Testis (tissue), 3 donors: ENCODE measurements around the gene ITM2C. TPM values are rescaled to one million over a fixed set of nuclear protein-coding genes. Genes with fewer than 3 reads are reported as not detected.

Source experiments
- DNase-seq: peaks from one replicate; pipeline ENCODE4 v3.0.0-alpha.2; 2019
- H3K27ac ChIP-seq, 2 donors: fragments of 200-600 bp; sonication (generic); one replicate each; pipeline ENCODE4 v1.5.1; 2019
- H3K27me3 ChIP-seq: fragments of 200-600 bp; sonication (generic); one replicate; pipeline ENCODE4 v1.5.1; 2019
- H3K36me3 ChIP-seq: fragments of 200-600 bp; sonication (generic); one replicate; pipeline ENCODE4 v1.5.1; 2017; ENCODE audit warnings: low read depth; ENCODE audit errors: missing control alignments
- H3K4me1 ChIP-seq: fragments of 200-600 bp; sonication (generic); one replicate; pipeline ENCODE4 v1.5.1; 2019
- H3K4me3 ChIP-seq, 2 donors: fragments of 200-600 bp; sonication (generic); one replicate each; pipeline ENCODE4 v1.5.1; 2017 to 2019
- H3K9me3 ChIP-seq: fragments of 200-600 bp; sonication (generic); one replicate; pipeline ENCODE4 v1.5.1; 2017
- CTCF ChIP-seq, 3 experiments: fragments of 450-650 bp in 2 of 3; fragments of 200-600 bp in 1 of 3; sonication (generic) in 1 of 3; IDR thresholded peaks; one replicate each; pipeline ENCODE4 v1.5.1; 2016 to 2019; ENCODE audit warnings: antibody characterized with exemption in 3 of 3, mild to moderate bottlenecking in 2 of 3, moderate library complexity in 1 of 3
- POLR2A ChIP-seq: fragments of 450-650 bp; IDR thresholded peaks from one replicate; pipeline ENCODE4 v1.6.1; 2017; ENCODE audit warnings: antibody characterized with exemption, mild to moderate bottlenecking, moderate library complexity
- WGBS, 2 donors: methylation state at CpG; one replicate each; pipeline ENCODE4 v1.1.5; 2018; 5-methylcytosine and 5-hydroxymethylcytosine counted together
- intact Hi-C: fragments of 100-400 bp; cut with DNase I; formaldehyde crosslinking; loops from one replicate; pipeline ENCODE4 v1.15.1; 2023; ENCODE audit warnings: low total_unique reads
- polyA plus RNA-seq: library from polyadenylated mRNA; stranded (reverse); fragments of 350-450 nt; fragmentation: Illumina TruSeq; extraction: RNeasy Lipid Tissue Mini Kit (QIAGEN cat#74804); gene quantifications from one replicate; pipeline ENCODE4 v1.2.3, GENCODE V29; 2014; ENCODE audit warnings: low read depth, low replicate concordance; ENCODE audit not compliant: insufficient read depth
- total RNA-seq, 2 donors: library from RNA; depleted of rRNA; stranded (reverse); fragments of >200 nt; gene quantifications; one replicate each; pipeline ENCODE4 v1.2.3, GENCODE V29; 2016

Gene ITM2C
- total and polyA plus RNA-seq, 3 donors from 2014 or later = 53.7 to 95.7 (median 57.8) TPM

GRCh38 chr2:230881840-230882239 lies 17.1 kb downstream of the ITM2C start:
- intact Hi-C loops = no loop called here
- H3K4me1 ChIP-seq = peaks cover 8% of the 10 kb centered on the region
- H3K9me3 ChIP-seq = no peaks in the 10 kb centered on the region
- H3K36me3 ChIP-seq = no peaks in the 10 kb centered on the region
- H3K27me3 ChIP-seq = no peaks in the 10 kb centered on the region
- 71 to 93% methylated on average over 7 of the region's 7 CpGs for WGBS, 2 donors
- H3K4me3 ChIP-seq = no peak overlapping the region
- TF ChIP-seq POLR2A (no peak), CTCF (IDR thresholded peaks at IDR 0.05) (no peak)
- H3K27ac ChIP-seq = no peak overlapping the region
- DNase-seq = no peak

- Histone ChIP-seq H3K27me3 (no peaks in the 10 kb centered on the region), H3K36me3 (no peaks in the 10 kb centered on the region), H3K4me3 (no peak overlapping the region), H3K4me1 (peaks cover 5% of the 10 kb centered on the region), H3K9me3 (no peaks in the 10 kb centered on the region), H3K27ac (no peak overlapping the region)
- peak; percentile 66 for DNase-seq
- 69 to 70% methylated on average over 11 of the region's 11 CpGs for WGBS, 2 donors
- no peak for TF ChIP-seq POLR2A
- TF ChIP-seq CTCF (IDR thresholded peaks at IDR 0.05) = no peak
- intact Hi-C loops = no loop called here
Observed at GRCh38 chr2:230885463-230886130, 20.9 kb downstream of the ITM2C start.

GRCh38 chr2:230886206-230886605 lies 21.5 kb downstream of the ITM2C start:
- Histone ChIP-seq H3K27me3 (no peaks in the 10 kb centered on the region), H3K9me3 (no peaks in the 10 kb centered on the region), H3K4me1 (peaks cover 5% of the 10 kb centered on the region), H3K36me3 (no peaks in the 10 kb centered on the region), H3K4me3 (no peak overlapping the region), H3K27ac (no peak overlapping the region)
- TF ChIP-seq POLR2A = no peak
- no peak for TF ChIP-seq CTCF (IDR thresholded peaks at IDR 0.05)
- WGBS, 2 donors = 46 to 80% methylated on average over 4 to 5 of the region's 5 CpGs
- intact Hi-C loops = no loop called here
- no peak for DNase-seq

- intact Hi-C loops = no loop called here
- H3K27me3 ChIP-seq = no peaks in the 10 kb centered on the region
- no peak overlapping the region for H3K27ac ChIP-seq
- DNase-seq = peak; percentile 42
- TF ChIP-seq CTCF (IDR thresholded peaks at IDR 0.05) (no peak), POLR2A (no peak)
- WGBS, 2 donors = 52 to 77% methylated on average over 4 to 14 of the region's 14 CpGs
- no peaks in the 10 kb centered on the region for H3K9me3 ChIP-seq
- no peaks in the 10 kb centered on the region for H3K36me3 ChIP-seq
- H3K4me1 ChIP-seq = peaks cover 5% of the 10 kb centered on the region
- no peak overlapping the region for H3K4me3 ChIP-seq
Observed at GRCh38 chr2:230886671-230887071, 21.9 kb downstream of the ITM2C start.

GRCh38 chr2:230887342-230887741 lies 22.6 kb downstream of the ITM2C start:
- no peak overlapping the region for H3K4me3 ChIP-seq
- no peaks in the 10 kb centered on the region for H3K9me3 ChIP-seq
- peaks cover 5% of the 10 kb centered on the region for H3K4me1 ChIP-seq
- DNase-seq = no peak
- no peaks in the 10 kb centered on the region for H3K27me3 ChIP-seq
- H3K27ac ChIP-seq = no peak overlapping the region
- WGBS, 2 donors = 78 to 85% methylated on average over 7 of the region's 7 CpGs
- intact Hi-C loops = no loop called here
- H3K36me3 ChIP-seq = no peaks in the 10 kb centered on the region
- TF ChIP-seq POLR2A = no peak
